Renal cortex interstitium (tissue), 15 donors: ENCODE measurements around the gene FAM8A1. TPM values are rescaled to one million over a fixed set of nuclear protein-coding genes. Genes with fewer than 3 reads are reported as not detected.
"Not testable (repeated sequence)": the region's sequence is repeated elsewhere in the genome, so short reads cannot be mapped to it uniquely, and the experiment has no call there.

ENCODE experiments used
- DNase-seq, 11 donors: peaks; one replicate each; pipeline ENCODE4 v3.0.0-alpha.2; 2013; ENCODE audit warnings: low read depth in 9 of 11, low spot score in 4 of 11; ENCODE audit errors: extremely low read depth in 1 of 11
- long read RNA-seq, 16 experiments: transcript quantifications; one replicate each; lab custom pipeline, GENCODE V29; 2026
- polyA plus RNA-seq, 3 donors: library from polyadenylated mRNA; unstranded; fragments of 120-200 nt; gene quantifications; one replicate each; pipeline ENCODE4 v1.2.1, GENCODE V29; 2013; ENCODE audit not compliant: insufficient read length in 3 of 3

Gene FAM8A1
- polyA plus RNA-seq, result 10 to 100 TPM; 41.1 to 48.5 (median 42.3) TPM
- long read RNA-seq, donor 1, full-length matches to known transcripts, result 12 of 12 reads
- long read RNA-seq, donor 1, partial matches to known transcripts, result 0 of 12 reads
- long read RNA-seq, donor 1, other reads (novel, unspliced or antisense), result 0 of 12 reads
- long read RNA-seq, donor 2, full-length matches to known transcripts, result 10 of 26 reads
- long read RNA-seq, donor 2, partial matches to known transcripts, result 16 of 26 reads
- long read RNA-seq, donor 2, other reads (novel, unspliced or antisense), result 0 of 26 reads
- long read RNA-seq, donor 3, full-length matches to known transcripts, result 24 of 30 reads
- long read RNA-seq, donor 3, partial matches to known transcripts, result 6 of 30 reads
- long read RNA-seq, donor 3, other reads (novel, unspliced or antisense), result 0 of 30 reads
- long read RNA-seq, donor 4, full-length matches to known transcripts, result 3 of 3 reads
- long read RNA-seq, donor 4, partial matches to known transcripts, result 0 of 3 reads
- long read RNA-seq, donor 4, other reads (novel, unspliced or antisense), result 0 of 3 reads
- long read RNA-seq, donor 5, result 0 reads
- long read RNA-seq, donor 6, full-length matches to known transcripts, result 8 of 8 reads
- long read RNA-seq, donor 6, partial matches to known transcripts, result 0 of 8 reads
- long read RNA-seq, donor 6, other reads (novel, unspliced or antisense), result 0 of 8 reads
- long read RNA-seq, donor 7, full-length matches to known transcripts, result 9 of 9 reads
- long read RNA-seq, donor 7, partial matches to known transcripts, result 0 of 9 reads
- long read RNA-seq, donor 7, other reads (novel, unspliced or antisense), result 0 of 9 reads
- long read RNA-seq, donor 8, result 0 reads
- long read RNA-seq, donor 9, full-length matches to known transcripts, result 5 of 5 reads
- long read RNA-seq, donor 9, partial matches to known transcripts, result 0 of 5 reads
- long read RNA-seq, donor 9, other reads (novel, unspliced or antisense), result 0 of 5 reads
- long read RNA-seq, donor 10, full-length matches to known transcripts, result 4 of 4 reads
- long read RNA-seq, donor 10, partial matches to known transcripts, result 0 of 4 reads
- long read RNA-seq, donor 10, other reads (novel, unspliced or antisense), result 0 of 4 reads
- long read RNA-seq, donor 11, full-length matches to known transcripts, result 12 of 12 reads
- long read RNA-seq, donor 11, partial matches to known transcripts, result 0 of 12 reads
- long read RNA-seq, donor 11, other reads (novel, unspliced or antisense), result 0 of 12 reads
- long read RNA-seq, donor 12, full-length matches to known transcripts, result 2 of 2 reads
- long read RNA-seq, donor 12, partial matches to known transcripts, result 0 of 2 reads
- long read RNA-seq, donor 12, other reads (novel, unspliced or antisense), result 0 of 2 reads
- long read RNA-seq, donor 13, result 0 reads
- long read RNA-seq, donor 14, full-length matches to known transcripts, result 4 of 14 reads
- long read RNA-seq, donor 14, partial matches to known transcripts, result 10 of 14 reads
- long read RNA-seq, donor 14, other reads (novel, unspliced or antisense), result 0 of 14 reads
- long read RNA-seq, donor 15, full-length matches to known transcripts, result 10 of 10 reads
- long read RNA-seq, donor 15, partial matches to known transcripts, result 0 of 10 reads
- long read RNA-seq, donor 15, other reads (novel, unspliced or antisense), result 0 of 10 reads
- long read RNA-seq, donor 16, full-length matches to known transcripts, result 23 of 23 reads
- long read RNA-seq, donor 16, partial matches to known transcripts, result 0 of 23 reads
- long read RNA-seq, donor 16, other reads (novel, unspliced or antisense), result 0 of 23 reads

- peak; percentile 78 to 94 (median 92) for DNase-seq
Measured at GRCh38 chr6:17599877-17600526, at the start of gene FAM8A1. Gene FAM8A1, plus strand, starts transcription at chr6:17600302. Its CDS starts 108 bp downstream, at chr6:17600410.

- DNase-seq, result no peak
Measured at GRCh38 chr6:17551383-17551958, 48.6 kb upstream of the FAM8A1 start.

GRCh38 chr6:17552861-17553260, 47.2 kb upstream of the FAM8A1 start:
- DNase-seq, result no peak

- DNase-seq, result no peak
Measured at GRCh38 chr6:17556014-17556413, 44.1 kb upstream of the FAM8A1 start.

GRCh38 chr6:17562636-17563035, 37.5 kb upstream of the FAM8A1 start:
- DNase-seq, result no peak

- DNase-seq, result no peak
Measured at GRCh38 chr6:17565399-17565798, 34.7 kb upstream of the FAM8A1 start.

GRCh38 chr6:17574866-17575560, 25.1 kb upstream of the FAM8A1 start:
- no peak for DNase-seq

GRCh38 chr6:17577059-17577458, 23.0 kb upstream of the FAM8A1 start:
- DNase-seq, result no peak

GRCh38 chr6:17580518-17581048, 19.5 kb upstream of the FAM8A1 start:
- peak in 3 of 11 donors; percentile 9 to 44 (median 32) for DNase-seq

GRCh38 chr6:17581282-17581681, 18.8 kb upstream of the FAM8A1 start:
- not testable (repeated sequence) for DNase-seq

GRCh38 chr6:17583811-17584210, 16.3 kb upstream of the FAM8A1 start:
- DNase-seq, result peak in 1 of 11 donors; percentile 12

- DNase-seq, result peak in 8 of 11 donors; percentile 47 to 79 (median 66)
Measured at GRCh38 chr6:17584241-17584803, 15.8 kb upstream of the FAM8A1 start.

- no peak for DNase-seq
Measured at GRCh38 chr6:17585766-17586490, 14.2 kb upstream of the FAM8A1 start.

GRCh38 chr6:17586623-17587022, 13.5 kb upstream of the FAM8A1 start:
- not testable (repeated sequence) for DNase-seq

- DNase-seq, result no peak
Measured at GRCh38 chr6:17588011-17588410, 12.1 kb upstream of the FAM8A1 start.
